ENCODE data around the gene NEB.
"Not testable (repeated sequence)": the region's sequence is repeated elsewhere in the genome, so short reads cannot be mapped to it uniquely, and the experiment has no call there.

The NEB gene

DNA sequence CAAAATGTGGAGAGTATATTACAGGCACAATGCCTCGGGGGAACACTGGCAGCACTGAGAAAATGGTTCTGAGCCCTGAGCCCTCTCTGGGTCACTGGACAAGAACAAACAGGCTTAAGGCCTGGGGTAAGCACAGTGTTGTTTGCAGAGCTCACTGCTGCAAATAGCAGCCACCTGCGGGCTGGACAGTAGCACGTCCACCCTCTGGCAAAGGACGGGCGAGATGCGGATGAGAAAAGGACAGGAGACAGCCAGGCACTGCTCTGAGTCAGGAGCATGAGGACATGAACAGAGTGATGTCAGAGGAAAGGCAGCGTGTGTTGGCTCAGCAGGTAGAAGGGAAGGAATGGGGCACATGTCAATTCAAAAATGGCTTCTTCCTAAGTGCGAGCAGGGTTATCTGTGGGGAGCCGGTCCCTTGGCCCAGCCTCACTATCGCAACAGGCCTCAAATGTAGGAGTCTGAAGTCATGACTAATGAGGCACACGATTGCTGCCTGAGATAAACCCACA lies 25.9 kb upstream of the NEB start:
- no peak for ATAC-seq

DNA sequence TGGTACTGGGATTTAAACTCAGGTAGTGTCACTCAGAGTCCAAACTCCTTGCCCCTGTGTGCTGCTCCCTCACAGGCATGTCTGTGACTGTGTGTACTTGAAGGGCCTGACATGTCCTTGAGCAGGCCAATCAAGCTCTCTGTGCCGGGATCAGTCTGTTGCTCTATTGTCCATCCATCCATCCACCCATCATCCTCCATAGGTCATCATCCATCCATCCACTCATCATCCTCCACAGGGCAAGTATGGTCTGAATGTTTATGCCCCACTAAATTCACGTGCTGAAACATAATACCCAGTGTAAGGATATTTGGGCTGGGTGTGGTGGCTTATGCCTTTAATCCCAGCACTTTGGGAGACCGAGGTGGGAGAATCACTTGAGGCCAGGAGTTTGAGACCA lies 24.5 kb upstream of the NEB start:
- no peak for ATAC-seq

DNA sequence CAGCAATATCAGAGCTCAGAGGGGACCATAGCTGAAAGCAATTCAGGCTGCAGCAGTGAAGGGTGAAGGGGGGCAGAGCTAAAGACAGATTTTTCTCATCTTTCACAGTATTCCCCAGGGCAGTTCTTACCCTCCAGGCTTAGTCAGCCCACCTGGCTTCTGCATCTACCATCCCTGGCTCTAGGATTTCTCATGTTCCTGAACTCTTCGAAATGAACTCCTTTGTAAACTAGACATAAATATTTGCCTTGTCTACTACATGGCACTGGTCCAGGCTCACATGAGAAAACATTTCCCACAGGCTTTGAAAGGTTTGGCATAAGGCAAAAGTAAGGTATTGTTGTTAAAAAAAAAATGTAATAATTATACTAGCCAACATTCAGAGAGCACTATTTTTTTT lies 23.6 kb upstream of the NEB start:
- no peak for ATAC-seq

DNA sequence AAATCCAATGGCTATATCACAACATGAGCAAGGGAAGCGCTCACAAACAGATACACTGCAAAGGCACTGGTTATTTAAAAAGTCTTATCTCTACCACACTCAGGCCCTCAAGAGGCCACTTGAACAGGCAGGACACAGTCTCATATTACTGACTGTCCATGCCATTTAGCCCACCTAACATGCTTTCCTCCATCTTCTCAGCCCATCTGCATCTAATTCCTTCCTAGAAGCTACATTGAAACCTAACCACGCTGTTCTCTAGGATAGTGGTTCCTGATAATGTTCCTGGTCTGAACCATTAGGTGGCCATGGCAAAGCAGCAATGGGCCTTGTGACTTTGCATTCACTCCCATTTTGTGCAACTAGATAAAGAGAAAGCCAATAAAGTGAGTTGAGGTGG lies 22.5 kb upstream of the NEB start:
- no peak for ATAC-seq

DNA sequence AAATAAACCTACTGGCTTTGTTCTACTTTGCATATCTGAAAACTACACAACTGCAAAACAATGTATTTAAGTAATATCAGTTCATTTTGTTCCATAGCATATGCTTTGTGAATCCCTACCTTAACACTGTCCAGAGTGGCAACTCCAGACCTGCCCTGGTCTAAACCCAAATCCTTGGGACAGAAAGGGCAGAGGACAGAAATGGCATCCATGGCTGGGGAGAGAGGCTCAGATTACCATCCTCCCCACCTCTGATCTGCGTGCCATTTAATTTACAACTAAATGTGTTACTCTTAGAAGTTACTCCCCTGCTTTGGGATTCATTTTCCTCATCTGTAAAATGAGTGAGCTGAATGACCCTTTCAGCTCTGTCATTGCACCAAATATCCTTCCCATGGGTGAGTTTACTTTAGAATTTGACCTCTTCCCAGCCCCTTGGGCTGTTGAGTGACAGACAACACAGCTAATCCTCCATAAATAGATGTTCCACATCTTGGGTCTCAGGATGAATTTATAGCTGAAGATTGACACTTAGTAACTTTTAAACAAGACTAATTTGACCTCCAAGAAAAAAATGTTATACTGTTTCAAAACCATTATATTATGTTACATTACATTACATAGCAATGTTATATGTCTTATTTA lies 20.1 kb upstream of the NEB start:
- no peak for ATAC-seq

DNA sequence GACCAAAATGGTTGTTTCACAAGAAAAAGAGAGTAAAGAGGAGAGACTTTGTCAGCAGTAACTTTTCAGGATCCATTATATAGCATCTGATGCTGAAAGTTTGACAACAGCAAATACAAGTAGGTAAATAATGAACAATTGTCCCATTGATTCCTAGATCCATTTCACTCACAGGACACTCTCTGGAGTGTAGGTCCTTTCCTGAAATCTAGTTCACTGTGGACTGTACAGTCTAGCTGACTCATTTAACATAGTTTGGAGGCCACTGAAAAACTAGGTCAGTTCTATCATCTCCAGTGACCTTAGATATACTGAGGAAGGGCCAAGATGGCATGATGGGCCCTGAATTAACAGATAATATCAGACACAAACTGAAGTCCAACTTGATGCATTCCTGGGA lies 19.3 kb upstream of the NEB start:
- ATAC-seq, result no peak

DNA sequence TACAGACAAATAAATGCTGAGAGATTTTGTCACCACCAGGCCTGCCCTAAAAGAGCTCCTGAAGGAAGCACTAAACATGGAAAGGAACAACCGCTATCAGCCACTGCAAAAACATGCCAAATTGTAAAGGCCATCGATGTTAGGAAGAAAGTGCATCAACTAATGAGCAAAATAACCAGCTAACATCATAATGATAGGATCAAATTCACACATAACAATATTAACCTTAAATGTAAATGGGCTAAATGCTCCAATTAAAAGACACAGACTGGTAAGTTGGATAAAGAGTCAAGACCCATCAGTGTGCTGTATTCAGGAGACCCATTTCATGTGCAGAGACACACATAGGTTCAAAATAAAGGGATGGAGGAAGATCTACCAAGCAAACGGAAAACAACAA lies 11.0 kb upstream of the NEB start:
- not testable (repeated sequence) for ATAC-seq

DNA sequence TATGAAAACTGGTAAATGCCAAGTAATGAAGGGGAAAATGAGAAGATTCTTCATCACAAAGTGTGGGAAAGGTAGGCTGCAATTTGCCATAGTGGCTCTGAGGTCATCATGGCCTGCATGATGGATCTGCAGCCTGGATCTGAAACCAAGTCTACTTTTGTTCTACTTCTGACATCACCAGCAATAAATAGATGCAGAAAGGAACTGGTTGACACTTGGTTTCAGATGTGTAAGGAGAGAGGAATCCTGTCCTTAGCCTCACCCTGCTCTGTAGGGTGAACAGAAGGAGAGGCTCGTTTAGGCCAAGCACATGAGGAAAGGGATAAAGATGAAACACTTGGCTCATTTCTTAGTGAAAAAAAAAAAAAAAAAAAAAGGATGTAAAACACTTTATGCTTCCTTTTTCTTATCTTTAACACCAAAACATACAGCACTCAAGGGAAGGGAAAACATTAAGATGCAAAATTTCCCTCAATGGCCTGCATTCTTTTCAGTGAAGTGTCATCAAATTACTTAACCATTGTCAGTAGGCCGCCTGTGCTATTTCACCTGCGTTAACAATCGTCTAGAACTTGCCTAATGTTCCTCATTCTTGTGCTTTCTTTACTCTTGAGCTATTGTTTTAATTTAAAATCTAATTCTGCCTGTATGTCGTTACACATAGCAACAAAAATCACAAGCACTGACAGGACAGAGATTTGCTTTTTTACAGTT lies 3.9 kb downstream of the NEB start:
- no peak for ATAC-seq

DNA sequence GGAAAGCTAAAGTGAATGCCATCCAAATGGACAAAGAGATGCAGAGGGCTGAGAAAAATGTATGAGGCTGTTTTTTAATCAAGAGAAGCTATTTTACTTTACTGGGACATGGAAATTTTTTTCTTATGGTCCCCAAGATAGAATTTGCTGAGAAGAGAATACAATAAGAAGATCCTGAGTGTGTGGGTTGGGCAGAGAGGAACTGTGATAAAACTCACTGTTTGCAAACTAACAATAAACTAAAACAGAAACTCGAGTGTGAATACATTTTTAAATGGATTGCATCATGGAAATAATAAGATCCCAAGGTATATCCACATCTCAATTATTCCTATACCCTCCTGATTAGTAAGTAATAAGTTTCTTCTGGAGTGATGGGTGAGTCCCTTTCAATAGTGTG lies 4.4 kb downstream of the NEB start:
- no peak for ATAC-seq

DNA sequence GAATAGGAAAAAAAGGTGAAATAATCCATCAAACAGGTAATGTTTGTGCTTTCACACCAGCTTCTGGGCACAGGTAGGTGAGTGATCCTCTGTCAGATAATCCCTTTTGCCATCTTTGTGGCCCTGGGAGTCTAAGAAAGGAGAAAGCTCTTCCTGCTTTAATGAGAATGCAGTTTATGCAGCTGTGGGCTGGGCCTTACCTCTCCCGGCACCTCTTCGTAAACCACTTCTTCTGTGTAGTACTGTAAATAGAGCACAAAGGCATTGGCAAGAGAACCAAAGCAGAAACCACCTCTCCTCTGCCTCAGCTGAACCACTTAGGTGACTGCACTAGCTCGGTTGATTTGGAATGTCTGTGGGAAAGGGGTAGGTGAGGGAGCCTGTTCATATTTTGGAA lies 4.9 kb downstream of the NEB start:
- ATAC-seq, result no peak

DNA sequence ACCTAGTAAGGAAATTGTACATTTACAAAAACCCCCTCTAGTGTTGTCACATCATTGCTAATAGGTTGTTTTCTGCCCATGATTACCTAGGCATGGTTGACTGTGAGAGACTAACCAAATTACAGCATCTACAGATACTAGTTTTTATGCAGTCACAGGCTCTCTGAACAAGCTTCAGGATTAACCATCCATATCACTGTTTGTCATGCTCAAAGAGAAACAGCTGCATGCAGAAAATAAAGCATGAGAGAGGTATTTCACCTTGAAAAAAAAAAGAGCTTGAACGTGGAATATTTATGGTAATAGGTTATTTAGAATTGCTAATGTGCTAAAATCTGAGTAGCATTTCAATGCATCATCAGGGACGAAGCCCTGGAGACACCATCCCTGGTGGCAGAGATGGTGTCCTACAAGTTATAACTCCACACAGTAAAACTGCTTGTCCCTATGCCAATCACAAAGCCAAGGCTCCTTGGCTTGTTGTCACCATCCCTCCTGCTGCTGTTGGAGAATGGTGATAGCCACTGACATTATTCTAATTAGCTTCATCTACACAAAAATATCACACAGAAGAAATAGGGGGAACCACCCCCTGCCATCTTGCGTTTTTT lies 5.4 kb downstream of the NEB start:
- ATAC-seq, result no peak

DNA sequence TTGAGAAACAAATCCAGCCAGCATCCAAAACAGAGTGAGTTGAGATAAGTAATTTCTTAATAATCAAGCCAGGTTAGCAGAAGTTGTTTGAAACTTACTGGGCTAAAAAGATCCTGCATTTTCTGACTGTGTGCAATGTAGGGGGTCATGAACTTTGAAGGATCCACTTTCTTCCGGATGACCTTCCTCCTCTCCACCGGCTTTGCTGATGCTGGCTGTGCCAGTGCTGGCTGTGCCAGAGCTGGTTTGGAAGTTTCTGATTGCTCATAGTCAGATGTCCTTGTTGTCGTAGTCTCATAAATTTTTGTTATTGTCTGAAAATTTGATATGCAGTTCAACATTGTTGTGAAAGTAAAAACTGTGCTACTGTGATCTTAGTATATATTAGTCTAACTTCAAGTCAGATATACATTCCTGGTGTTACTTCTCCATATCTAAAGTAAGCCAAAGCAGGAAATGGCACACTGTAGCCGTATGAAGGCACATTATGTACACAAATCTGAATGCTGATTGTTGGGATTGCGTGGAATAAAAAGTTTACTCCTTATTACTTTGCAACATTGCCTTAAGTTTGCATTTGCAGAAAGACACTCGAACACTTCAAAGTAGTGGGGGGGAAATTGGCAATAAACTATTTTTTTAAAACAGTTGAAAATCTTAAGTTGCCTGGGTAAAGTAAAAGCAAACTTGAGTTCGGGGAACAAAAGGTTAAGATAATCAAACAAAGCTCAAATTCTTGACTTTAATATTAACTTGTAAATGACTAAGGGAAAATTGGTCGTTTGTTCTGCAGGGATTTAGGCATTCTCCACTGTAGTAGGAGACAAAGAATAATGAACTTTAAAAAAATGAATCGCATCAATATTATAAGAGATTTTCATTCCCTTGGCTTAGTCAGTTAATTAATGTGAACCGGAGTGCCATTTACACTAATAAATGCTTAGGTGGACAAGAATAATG lies 6.4 kb downstream of the NEB start:
- ATAC-seq, result no peak

DNA sequence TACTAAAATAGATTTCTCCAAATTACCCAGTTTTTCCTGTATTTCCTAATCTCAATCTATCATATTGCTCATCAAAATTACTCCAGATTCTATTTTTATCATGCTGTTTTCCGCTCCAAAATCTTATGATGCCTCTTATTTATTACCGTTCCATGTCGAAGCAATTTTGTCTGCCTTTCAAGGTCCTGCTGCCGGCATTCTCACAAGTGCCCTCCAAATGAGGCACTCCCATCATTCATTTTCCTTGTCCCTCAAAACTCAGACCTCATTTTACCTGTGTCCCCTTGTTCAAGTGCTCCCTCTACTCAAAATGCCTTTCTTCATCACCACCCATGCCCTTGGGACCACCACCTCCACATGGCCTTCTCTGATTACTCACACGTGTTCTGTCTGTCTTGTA lies 13.1 kb downstream of the NEB start:
- no peak for ATAC-seq

DNA sequence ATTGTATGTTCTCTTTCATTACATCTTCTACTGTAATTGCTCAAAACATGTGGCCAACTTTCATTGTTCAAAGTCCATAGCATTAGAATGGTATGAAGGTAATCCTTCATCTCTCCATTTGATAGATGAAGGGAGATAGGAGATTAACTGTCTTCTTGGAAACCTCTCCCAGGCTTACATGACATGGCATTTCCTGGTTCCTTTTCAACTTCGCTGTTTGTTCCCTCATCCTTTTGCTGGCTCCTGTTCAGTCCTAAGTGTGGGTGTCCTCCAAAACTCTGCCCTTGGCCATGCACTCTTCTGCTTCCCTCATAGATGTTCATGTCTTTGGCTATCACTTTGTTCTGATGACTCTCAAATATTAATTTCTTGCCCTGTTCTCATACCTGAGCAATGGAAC lies 13.8 kb downstream of the NEB start:
- no peak for ATAC-seq

DNA sequence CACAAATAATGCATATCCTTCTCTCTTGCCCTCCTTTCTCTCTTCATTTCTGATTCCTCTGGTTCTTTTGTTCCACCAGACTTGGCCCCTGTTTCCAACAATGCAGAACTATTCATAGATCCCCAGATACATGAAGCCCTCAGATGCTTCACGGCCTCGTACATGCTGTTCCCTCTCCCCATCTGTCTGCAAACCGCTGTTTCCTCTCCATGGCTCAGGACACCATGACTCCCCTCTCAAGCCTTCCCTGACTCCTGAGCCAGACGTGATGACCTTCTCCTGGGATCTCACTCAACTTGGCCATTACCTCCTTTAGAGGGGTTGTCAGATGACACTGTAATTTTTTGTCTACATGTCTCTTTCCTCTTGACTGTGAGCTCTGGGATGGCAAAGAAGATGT lies 15.5 kb downstream of the NEB start:
- no peak for ATAC-seq

DNA sequence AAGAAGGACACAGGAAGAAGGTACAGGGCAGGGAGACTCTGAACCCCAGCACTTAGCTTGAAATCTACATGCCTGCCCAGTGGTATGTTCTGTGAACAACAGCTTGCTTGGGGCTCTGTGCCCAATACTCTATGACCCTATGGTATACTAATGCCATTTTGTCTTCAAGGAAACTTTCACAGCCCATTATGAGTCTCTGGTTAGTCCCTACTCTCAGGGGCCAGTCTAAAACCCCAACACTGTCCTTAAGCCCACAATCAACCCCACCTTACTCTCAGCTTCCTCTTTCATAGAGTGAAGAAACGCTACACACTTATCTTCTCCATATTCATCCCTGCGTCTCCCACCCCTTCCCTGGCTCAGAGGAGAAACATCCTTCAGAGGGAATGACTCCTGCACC lies 16.0 kb downstream of the NEB start:
- ATAC-seq, result no peak

DNA sequence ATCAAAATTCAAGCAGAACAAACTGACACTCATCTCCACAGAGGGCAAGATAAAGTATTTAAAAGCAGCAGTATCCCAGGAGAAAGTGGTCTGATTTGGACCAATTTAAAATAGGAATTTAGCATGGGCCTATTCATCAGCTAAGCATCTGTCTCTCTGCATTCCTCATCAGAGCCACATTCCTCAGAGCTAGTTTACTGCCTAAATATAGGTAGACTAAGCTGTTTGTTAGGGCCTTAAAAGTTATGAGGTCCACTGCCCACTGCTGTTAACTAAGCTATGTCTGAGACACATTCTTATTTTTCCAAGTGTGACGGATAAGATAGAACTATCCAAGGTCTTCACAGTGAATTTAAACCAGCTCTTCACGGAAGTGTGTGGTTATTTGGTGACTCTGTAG lies 17.6 kb downstream of the NEB start:
- ATAC-seq, result no peak

DNA sequence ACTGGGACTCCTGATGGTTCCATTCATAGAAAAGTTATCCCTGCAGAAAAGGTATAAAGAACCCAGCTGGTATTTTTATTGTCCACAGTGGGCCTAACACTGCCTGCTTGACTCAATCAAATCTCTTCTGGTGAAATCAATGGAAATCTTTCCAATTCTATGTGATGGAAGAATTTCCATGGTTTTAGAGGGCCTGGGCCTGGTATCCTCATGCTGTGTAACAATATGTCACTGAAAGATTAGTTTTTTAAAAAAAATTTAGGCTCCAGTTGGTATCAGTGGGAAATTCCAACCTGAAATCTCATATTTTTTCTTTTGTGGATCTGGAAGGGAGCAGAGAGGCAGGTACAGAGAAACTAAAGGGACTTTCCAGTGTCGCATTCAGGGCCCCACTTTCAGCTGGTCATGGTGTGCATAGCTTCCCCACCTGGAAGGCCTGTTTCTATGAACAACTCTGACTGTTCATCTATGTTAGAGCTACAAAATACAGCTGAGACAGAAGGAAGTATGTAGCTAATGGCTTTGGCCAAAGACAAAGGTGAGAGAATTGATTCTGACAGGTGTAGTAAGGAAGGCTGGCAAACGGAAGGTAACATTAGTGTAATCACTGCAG lies 20.9 kb downstream of the NEB start:
- ATAC-seq, result no peak

DNA sequence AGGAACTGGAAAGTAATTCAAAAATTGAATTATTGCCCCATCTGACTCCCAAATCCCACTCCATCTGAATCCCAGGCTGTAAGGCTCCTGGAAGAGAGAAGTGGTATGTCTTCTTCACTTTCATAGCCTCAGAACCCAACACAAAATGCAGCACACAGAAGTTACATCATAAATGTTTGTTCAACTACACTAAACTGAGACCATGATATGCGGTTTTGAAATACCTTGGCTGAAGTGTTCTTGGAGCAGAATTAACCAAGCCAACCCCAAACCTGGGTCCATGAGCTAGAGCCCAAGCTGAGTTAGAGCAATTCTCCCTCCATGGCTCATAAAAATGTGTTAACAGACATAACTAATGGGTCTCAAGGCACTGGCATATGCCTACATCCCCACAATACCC lies 23.3 kb downstream of the NEB start:
- no peak for ATAC-seq

DNA sequence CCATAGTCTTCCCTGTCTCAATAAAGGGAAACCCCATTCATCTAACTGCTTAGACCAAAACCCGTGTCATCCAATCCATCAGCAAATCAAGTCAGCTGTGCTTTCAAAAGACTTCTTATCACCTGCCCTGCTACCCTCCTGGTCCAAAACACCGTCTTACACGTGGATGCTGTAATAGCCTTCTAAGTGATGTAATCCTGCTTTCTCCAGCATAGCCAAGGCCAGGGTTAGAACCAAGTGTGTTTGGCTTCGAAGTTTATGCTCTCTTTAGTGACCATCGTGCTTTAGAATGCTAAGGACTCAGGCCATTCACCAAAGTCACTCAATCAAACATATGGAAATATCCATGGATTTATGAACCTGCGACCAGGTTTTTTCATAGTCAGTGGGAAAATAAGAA lies 25.5 kb downstream of the NEB start:
- no peak for ATAC-seq

DNA sequence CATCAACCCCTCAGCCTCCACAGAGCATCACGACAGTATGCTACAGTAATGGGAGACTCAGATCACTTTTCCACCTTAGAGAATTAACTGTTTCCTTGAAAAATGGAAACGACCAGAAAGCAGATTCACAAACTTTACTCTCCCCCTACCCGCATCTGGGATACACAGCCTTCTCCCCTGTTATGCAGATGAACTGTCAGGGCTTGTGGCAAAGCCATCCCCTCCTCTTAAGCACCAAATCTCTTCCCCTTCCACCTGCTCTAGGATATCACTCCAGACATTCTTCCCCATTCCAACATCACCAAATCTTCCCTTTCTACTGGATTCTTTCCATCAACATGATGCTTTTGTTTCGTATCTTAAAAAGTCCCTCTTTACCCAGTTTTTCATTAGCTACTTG lies 26.4 kb downstream of the NEB start:
- no peak for ATAC-seq

DNA sequence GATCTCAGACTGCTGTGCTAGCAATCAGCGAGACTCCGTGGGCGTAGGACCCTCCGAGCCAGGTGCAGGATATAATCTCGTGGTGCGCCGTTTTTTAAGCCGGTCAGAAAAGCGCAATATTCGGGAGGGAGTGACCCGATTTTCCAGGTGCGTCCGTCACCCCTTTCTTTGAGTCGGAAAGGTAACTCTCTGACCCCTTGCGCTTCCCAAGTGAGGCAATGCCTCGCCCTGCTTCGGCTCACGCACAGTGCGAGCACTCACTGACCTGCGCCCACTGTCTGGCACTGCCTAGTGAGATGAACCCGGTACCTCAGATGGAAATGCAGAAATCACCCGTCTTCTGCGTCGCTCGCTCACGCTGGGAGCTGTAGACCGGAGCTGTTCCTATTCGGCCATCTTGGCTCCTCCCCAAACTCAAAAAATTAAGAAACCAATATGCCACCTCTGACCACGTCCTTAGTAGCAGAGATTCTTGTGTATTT lies 29.8 kb downstream of the NEB start:
- ATAC-seq, result not testable (repeated sequence)

DNA sequence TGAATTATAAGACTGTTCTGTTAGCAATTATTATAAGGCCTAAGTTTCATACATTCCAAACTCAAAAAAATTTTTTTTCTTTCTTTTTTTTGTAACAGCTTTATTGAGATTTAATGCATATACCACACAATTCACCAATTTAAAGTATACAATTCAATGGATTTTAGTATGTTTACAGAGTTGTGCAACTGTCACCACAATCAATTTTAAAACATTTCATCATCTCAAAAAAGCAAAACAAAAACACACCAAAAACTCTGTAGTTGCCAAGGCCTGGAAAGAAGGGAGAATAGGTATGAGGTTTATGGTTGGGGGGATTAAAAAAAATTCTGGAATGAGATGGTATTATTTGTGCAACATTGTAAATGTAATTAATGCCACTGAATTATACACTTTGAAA lies 36.1 kb downstream of the NEB start:
- ATAC-seq, result not testable (repeated sequence)
